GM23338 (cell line): ENCODE data around the gene RAD51B. TPM values are rescaled to one million over a fixed set of nuclear protein-coding genes. Genes with fewer than 3 reads are reported as not detected.

ENCODE experiments used
- ATAC-seq: fragments of 200-7000 bp; cut with Tn5 transposase; 3 replicates; pipeline ENCODE4 v1.9.1; 2020
- DNase-seq: peaks from one replicate; pipeline ENCODE4 v3.0.0-alpha.2; 2015; ENCODE audit warnings: low spot score
- H2AFZ ChIP-seq: fragments of 200-600 bp; sonication (generic); 2 replicates; pipeline ENCODE4 v1.8.0; 2016; ENCODE audit warnings: antibody characterized with exemption, mild to moderate bottlenecking, moderate library complexity
- H3F3A ChIP-seq: fragments of 200-600 bp; sonication (generic); replicated peaks from 2 replicates; pipeline ENCODE4 v1.8.0; 2017; ENCODE audit warnings: antibody characterized with exemption, mixed run types, low read depth
- H3K27ac ChIP-seq: fragments of 200-600 bp; sonication (generic); 2 replicates; pipeline ENCODE4 v1.6.1; 2016; ENCODE audit warnings: low read depth
- H3K27me3 ChIP-seq: fragments of 200-600 bp; sonication (generic); 2 replicates; pipeline ENCODE4 v1.8.0; 2016; ENCODE audit warnings: mild to moderate bottlenecking, mixed run types, moderate library complexity; ENCODE audit not compliant: insufficient read depth
- H3K36me3 ChIP-seq: fragments of 200-600 bp; sonication (generic); 2 replicates; pipeline ENCODE4 v1.8.0; 2016; ENCODE audit warnings: mild to moderate bottlenecking; ENCODE audit not compliant: insufficient read depth
- H3K4me1 ChIP-seq: fragments of 200-600 bp; sonication (generic); 2 replicates; pipeline ENCODE4 v1.8.0; 2016; ENCODE audit warnings: mild to moderate bottlenecking, moderate library complexity; ENCODE audit not compliant: insufficient read depth
- H3K4me2 ChIP-seq: fragments of 200-600 bp; sonication (generic); 2 replicates; pipeline ENCODE4 v1.7.1; 2017; ENCODE audit warnings: mixed run types
- H3K4me3 ChIP-seq: fragments of 200-600 bp; sonication (generic); 2 replicates; pipeline ENCODE4 v1.6.1; 2016; ENCODE audit warnings: mixed run types
- H3K79me2 ChIP-seq: fragments of 200-600 bp; sonication (generic); replicated peaks from 2 replicates; pipeline ENCODE4 v1.8.0; 2017; ENCODE audit warnings: mild to moderate bottlenecking; ENCODE audit not compliant: insufficient read depth
- H3K9me2 ChIP-seq: fragments of 200-600 bp; sonication (generic); 2 replicates; pipeline ENCODE4 v1.8.0; 2017; ENCODE audit not compliant: insufficient read depth
- H4K20me1 ChIP-seq: fragments of 200-600 bp; sonication (generic); replicated peaks from 2 replicates; pipeline ENCODE4 v1.8.0; 2017; ENCODE audit warnings: mild to moderate bottlenecking; ENCODE audit not compliant: insufficient read depth
- H3K27ac Mint-ChIP-seq: 2 replicates; pipeline ENCODE4 v1.8.0; 2020; ENCODE audit warnings: inconsistent platforms, mild to moderate bottlenecking, moderate library complexity, mixed read lengths
- H3K27me3 Mint-ChIP-seq: 3 replicates; pipeline ENCODE4 v1.8.0; 2022; ENCODE audit warnings: low read depth, mild to moderate bottlenecking, moderate library complexity, mixed read lengths, inconsistent platforms; ENCODE audit not compliant: insufficient read depth, poor library complexity
- H3K36me3 Mint-ChIP-seq: 3 replicates; pipeline ENCODE4 v1.8.0; 2021; ENCODE audit warnings: low read depth, mild to moderate bottlenecking, inconsistent platforms, moderate library complexity, mixed read lengths
- H3K4me1 Mint-ChIP-seq: 3 replicates; pipeline ENCODE4 v1.8.0; 2020; ENCODE audit warnings: mild to moderate bottlenecking, inconsistent platforms, mixed read lengths
- H3K4me3 Mint-ChIP-seq: 3 replicates; pipeline ENCODE4 v1.8.0; 2021; ENCODE audit warnings: moderate library complexity, mild to moderate bottlenecking, inconsistent platforms, mixed read lengths
- H3K9me3 Mint-ChIP-seq: 3 replicates; pipeline ENCODE4 v1.8.0; 2020; ENCODE audit warnings: moderate library complexity, mild to moderate bottlenecking, inconsistent platforms, mixed read lengths
- CREB1 ChIP-seq: fragments of 250-450 bp; sonication (Bioruptor Pico); IDR thresholded peaks from 2 replicates; pipeline ENCODE4 v1.5.0; 2020; ENCODE audit warnings: low read depth, mild to moderate bottlenecking, moderate library complexity
- CTCF ChIP-seq, 2 experiments: fragments of 200-600 bp in 1 of 2; sonication (generic) in 1 of 2; conservative IDR thresholded peaks; 2 replicates each; pipeline versions ENCODE4 v1.5.1 to v1.6.1; 2016 to 2017; ENCODE audit warnings: antibody characterized with exemption in 2 of 2, low read depth in 2 of 2, mild to moderate bottlenecking in 2 of 2, moderate library complexity in 1 of 2
- EZH2phosphoT487 ChIP-seq: fragments of 200-600 bp; sonication (generic); IDR thresholded peaks from one replicate; pipeline ENCODE4 v1.8.1; 2018; ENCODE audit warnings: antibody characterized with exemption; ENCODE audit not compliant: unreplicated experiment
- JUNB ChIP-seq: IDR thresholded peaks from one replicate; pipeline ENCODE4 v1.6.1; 2016; ENCODE audit warnings: antibody characterized with exemption; ENCODE audit not compliant: unreplicated experiment
- NANOG ChIP-seq: IDR thresholded peaks from 2 replicates; pipeline ENCODE4 v1.6.1; 2016; ENCODE audit warnings: antibody characterized with exemption, borderline replicate concordance
- POLR2AphosphoS5 ChIP-seq: IDR thresholded peaks from 2 replicates; pipeline ENCODE4 v1.6.1; 2016; ENCODE audit warnings: antibody characterized with exemption, low read depth
- STAT1 ChIP-seq: IDR thresholded peaks from one replicate; pipeline ENCODE4 v1.6.1; 2016; ENCODE audit warnings: antibody characterized with exemption; ENCODE audit not compliant: unreplicated experiment
- ZNF114 ChIP-seq: fragments of 250-450 bp; sonication (Bioruptor Pico); IDR thresholded peaks from 2 replicates; pipeline ENCODE4 v1.5.0; 2020; ENCODE audit warnings: mild to moderate bottlenecking, moderate library complexity
- ZNF331 ChIP-seq: fragments of 250-450 bp; sonication (Bioruptor Pico); IDR thresholded peaks from 2 replicates; pipeline ENCODE4 v1.5.0; 2020; ENCODE audit warnings: low read depth, mild to moderate bottlenecking, moderate library complexity
- ZNF462 ChIP-seq: fragments of 250-450 bp; sonication (Bioruptor Pico); IDR thresholded peaks from 2 replicates; pipeline ENCODE4 v1.5.0; 2020; ENCODE audit warnings: mild to moderate bottlenecking, moderate library complexity
- polyA plus RNA-seq: library from polyadenylated mRNA; unstranded; fragments of >200 nt; fragmentation: Nextera tagmentation; extraction: Ambion mirVana; gene quantifications from 2 replicates; pipeline ENCODE4 v1.2.1, GENCODE V29; 2016
- total RNA-seq: library from RNA; depleted of rRNA; stranded (reverse); fragments of >200 nt; shearing (Covaris generic); gene quantifications from 2 replicates; pipeline ENCODE4 v1.2.3, GENCODE V29; 2014
- TF ChIP-seq, protein P1 (sequence below): IDR thresholded peaks from one replicate; pipeline ENCODE4 v1.6.1; 2018; ENCODE audit warnings: antibody characterized with exemption; ENCODE audit not compliant: unreplicated experiment

The RAD51B gene
- total and polyA plus RNA-seq, 2 experiments from 2014 or later: 15.7 to 29.1 TPM

- Histone ChIP-seq H3K27ac (peak overlapping the region; percentile 8; the same call in 1 of the 2 replicates), H4K20me1 (no peaks in the 10 kb centered on the region), H3K4me3 (no peak overlapping the region), H3K4me1 (peaks cover 28% of the 10 kb centered on the region), H3K36me3 (peaks cover 16% of the 10 kb centered on the region), H3K9me2 (no peaks in the 10 kb centered on the region), H3K4me2 (no peak overlapping the region), H3K27me3 (no peaks in the 10 kb centered on the region), H3K79me2 (no peaks in the 10 kb centered on the region), H3F3A (no peaks in the 10 kb centered on the region), H2AFZ (no peak overlapping the region)
- TF ChIP-seq STAT1 (no peak), ZNF114 (CRISPR knock-in tag) (no peak), CREB1 (CRISPR knock-in tag) (no peak), JUNB (no peak), ZNF331 (CRISPR knock-in tag) (no peak), EZH2phosphoT487 (no peak), NANOG (no peak), POLR2AphosphoS5 (no peak)
- TF ChIP-seq, protein P1, sequence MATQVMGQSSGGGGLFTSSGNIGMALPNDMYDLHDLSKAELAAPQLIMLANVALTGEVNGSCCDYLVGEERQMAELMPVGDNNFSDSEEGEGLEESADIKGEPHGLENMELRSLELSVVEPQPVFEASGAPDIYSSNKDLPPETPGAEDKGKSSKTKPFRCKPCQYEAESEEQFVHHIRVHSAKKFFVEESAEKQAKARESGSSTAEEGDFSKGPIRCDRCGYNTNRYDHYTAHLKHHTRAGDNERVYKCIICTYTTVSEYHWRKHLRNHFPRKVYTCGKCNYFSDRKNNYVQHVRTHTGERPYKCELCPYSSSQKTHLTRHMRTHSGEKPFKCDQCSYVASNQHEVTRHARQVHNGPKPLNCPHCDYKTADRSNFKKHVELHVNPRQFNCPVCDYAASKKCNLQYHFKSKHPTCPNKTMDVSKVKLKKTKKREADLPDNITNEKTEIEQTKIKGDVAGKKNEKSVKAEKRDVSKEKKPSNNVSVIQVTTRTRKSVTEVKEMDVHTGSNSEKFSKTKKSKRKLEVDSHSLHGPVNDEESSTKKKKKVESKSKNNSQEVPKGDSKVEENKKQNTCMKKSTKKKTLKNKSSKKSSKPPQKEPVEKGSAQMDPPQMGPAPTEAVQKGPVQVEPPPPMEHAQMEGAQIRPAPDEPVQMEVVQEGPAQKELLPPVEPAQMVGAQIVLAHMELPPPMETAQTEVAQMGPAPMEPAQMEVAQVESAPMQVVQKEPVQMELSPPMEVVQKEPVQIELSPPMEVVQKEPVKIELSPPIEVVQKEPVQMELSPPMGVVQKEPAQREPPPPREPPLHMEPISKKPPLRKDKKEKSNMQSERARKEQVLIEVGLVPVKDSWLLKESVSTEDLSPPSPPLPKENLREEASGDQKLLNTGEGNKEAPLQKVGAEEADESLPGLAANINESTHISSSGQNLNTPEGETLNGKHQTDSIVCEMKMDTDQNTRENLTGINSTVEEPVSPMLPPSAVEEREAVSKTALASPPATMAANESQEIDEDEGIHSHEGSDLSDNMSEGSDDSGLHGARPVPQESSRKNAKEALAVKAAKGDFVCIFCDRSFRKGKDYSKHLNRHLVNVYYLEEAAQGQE: no peak
- ATAC-seq (no peak), DNase-seq (no peak)
- H3K27me3 Mint-ChIP-seq: no peaks in the 10 kb centered on the region
- H3K9me3 Mint-ChIP-seq: peaks cover 44% of the 10 kb centered on the region
- H3K4me1 Mint-ChIP-seq: peaks cover 8% of the 10 kb centered on the region; the same call in 2 of the 3 replicates
- peaks cover 38% of the 10 kb centered on the region for H3K36me3 Mint-ChIP-seq
- no peak overlapping the region for H3K27ac Mint-ChIP-seq
- no peak overlapping the region for H3K4me3 Mint-ChIP-seq
Measured at GRCh38 chr14:68103853-68104252, 284.3 kb downstream of the RAD51B start.

DNA sequence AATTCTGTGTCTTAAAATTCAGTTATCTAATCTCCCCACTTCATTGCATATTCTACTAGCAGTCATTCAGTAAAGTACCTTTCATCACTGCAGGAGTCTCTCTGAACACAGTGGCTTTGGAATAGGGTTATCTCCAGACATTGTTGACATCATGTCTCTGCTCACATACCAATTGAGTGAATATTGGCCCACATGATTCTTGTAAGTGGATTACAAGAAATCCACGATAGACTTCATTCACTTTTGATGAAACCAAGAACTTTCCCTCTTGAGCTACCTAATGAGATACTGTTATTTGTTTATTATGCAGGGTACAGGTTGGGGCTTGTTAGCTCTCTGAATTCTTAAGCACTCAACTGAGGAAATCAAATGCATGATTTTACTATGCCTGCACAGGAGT is 284.9 kb downstream of the RAD51B start:
- Histone ChIP-seq H4K20me1 (no peaks in the 10 kb centered on the region), H3K4me2 (no peak overlapping the region), H3K9me2 (no peaks in the 10 kb centered on the region), H3K79me2 (no peaks in the 10 kb centered on the region), H2AFZ (no peak overlapping the region), H3F3A (no peaks in the 10 kb centered on the region), H3K4me1 (peaks cover 34% of the 10 kb centered on the region), H3K27me3 (no peaks in the 10 kb centered on the region), H3K4me3 (no peak overlapping the region), H3K36me3 (peaks cover 16% of the 10 kb centered on the region), H3K27ac (peak overlapping the region; percentile 8; the same call in 1 of the 2 replicates)
- Mint-ChIP-seq H3K27ac (no peak overlapping the region), H3K27me3 (no peaks in the 10 kb centered on the region), H3K4me3 (no peak overlapping the region), H3K9me3 (peaks cover 37% of the 10 kb centered on the region), H3K4me1 (peaks cover 14% of the 10 kb centered on the region; the same call in 2 of the 3 replicates), H3K36me3 (peaks cover 32% of the 10 kb centered on the region)
- DNase-seq (no peak), ATAC-seq (peak; percentile 25; the same call in 1 of the 3 replicates)
- no peak for TF ChIP-seq EZH2phosphoT487
- no peak for TF ChIP-seq CTCF (conservative IDR thresholded peaks at IDR 0.05; ENCODE audit: low read depth in 2 of 2)
- TF ChIP-seq JUNB: no peak
- TF ChIP-seq ZNF462 (CRISPR knock-in tag): no peak
